GM19023 (cell line): ENCODE results near the gene RBBP9.
"Not testable (repeated sequence)": the region's sequence is repeated elsewhere in the genome, so short reads cannot be mapped to it uniquely, and the experiment has no call there.

Experiments used
- ATAC-seq: cut with Tn5 transposase; IDR thresholded peaks from one replicate; pipeline ENCODE4 v1.9.1; 2021; ENCODE audit warnings: mild to moderate bottlenecking, moderate library complexity; ENCODE audit not compliant: unreplicated experiment

RBBP9 gene

GRCh38 chr20:18506744-18507143 is 9.7 kb upstream of the RBBP9 start:
- ATAC-seq, result no peak

- ATAC-seq, result no peak
These were observed 7.5 kb upstream of the RBBP9 start for GRCh38 chr20:18504479-18505060.

DNA sequence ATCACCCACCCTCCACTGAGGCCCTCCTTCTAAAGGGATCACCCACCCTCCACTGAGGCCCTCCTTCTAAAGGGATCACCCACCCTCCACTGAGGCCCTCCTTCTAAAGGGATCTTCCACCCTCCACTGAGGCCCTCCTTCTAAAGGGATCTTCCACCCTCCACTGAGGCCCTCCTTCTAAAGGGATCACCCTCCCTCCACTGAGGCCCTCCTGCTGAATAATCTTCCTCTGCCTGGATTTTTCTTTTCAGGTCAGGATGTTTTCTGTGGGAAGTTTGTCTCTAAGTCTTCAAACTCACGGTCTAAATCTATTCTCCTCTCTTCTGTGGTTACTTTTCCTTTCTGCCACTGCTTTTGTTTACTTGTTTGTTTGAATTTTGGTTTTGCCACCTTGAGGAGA is 4.6 kb upstream of the RBBP9 start:
- not testable (repeated sequence) for ATAC-seq

GRCh38 chr20:18497603-18498002 is 578 bp upstream of the RBBP9 start:
- no peak for ATAC-seq

GRCh38 chr20:18496042-18496441 is 983 bp downstream of the RBBP9 start:
- ATAC-seq, result no peak

GRCh38 chr20:18488301-18488700 is 8.7 kb downstream of the RBBP9 start:
- ATAC-seq, result no peak

DNA sequence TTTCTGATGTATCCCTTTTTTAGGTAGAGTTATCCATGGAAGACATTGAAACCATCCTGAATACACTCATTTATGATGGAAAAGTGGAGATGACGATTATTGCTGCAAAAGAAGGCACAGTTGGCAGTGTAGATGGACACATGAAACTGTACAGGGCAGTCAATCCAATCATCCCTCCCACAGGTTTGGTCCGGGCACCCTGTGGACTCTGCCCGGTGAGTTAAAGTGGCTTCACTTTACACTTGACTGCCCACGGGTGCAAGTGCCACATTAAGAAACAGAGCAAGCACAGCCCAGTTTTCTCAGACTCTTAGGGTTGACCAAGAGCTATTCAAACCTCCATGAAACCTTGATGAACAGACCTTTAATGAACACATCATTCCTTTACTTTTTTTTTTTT is 15.4 kb downstream of the RBBP9 start:
- no peak for ATAC-seq

DNA sequence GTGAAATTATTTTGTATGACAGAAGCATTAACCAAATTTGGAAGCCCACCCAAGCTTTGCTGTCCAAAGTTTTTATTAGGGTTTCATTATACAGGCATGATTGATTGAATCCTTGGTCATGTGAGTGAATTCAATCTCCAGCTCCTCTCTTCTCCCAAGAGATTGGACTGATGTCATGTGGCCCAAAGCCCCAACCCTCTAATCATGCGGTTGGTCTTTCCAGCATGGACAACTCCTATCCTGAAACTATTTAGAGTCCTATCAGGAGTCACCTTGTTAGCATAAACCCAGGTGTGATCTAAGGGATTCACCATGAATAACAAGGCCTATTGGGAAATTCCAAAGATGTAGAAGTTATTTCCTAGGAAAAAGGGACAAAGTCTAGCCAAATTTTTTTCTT is 19.2 kb downstream of the RBBP9 start:
- no peak for ATAC-seq

DNA sequence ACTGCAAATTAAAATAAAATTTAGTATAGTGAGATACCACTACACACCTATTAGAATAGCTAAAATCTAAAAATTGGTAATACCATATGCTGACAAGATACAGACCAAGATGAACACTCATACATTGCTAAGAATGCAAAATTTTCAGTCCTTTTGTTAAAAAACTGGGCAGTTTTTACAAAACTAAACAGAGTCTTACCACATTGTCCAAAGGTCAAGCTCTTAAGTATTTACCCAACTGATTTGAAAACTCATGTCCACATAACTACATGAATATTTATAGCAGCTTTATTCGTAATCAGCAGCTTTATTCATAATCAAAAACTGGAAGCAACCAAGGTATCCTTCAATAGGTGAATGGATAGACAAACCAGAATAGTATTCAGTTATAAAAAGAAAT is 19.8 kb downstream of the RBBP9 start:
- ATAC-seq, result no peak

DNA sequence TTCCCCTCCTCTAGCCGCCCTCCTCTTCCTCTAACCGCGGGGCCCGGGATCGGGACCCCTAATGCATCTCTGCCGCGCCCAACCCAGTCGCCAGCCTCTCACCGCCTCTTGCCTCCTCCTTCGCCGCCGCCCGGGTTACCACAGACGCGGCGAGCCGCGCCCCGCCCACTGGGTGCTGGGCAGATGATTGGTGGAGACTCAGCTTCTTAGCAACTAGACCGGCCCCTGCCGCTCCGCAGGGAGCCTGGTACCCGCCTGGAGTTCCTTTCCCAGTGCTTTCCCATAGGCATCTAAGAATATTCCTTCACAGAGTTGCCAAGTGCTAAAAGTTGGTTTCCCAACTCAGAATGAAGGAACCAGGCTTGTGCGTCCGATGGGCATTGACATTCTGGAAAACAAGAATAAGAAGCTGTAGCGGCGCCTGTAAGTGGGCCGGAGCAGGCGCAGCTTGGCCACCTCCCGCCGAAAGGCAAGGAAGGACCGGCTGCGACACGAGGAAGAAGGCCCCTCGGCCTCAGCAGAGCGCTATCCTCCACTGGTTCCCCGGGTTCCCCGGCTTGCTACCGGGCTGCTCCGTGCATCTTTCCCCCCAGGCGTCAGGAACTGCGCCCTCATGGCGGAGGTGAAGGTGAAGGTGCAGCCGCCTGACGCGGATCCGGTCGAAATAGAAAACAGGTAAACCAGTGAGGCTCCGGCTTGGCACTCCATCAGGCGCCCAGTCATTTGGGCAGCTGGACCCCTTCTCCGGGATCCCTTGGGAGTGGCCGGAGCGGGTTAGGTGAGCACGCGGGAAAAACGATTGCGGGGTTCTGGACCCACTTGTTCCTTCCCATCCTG is 29.9 kb downstream of the RBBP9 start, which contains the start of the genes DZANK1 and POLR3F:
TSS of gene DZANK1 (minus strand) at position 137 of the 837 bp plus-strand sequence. CDS start 1,672 bp downstream, outside the sequence.
TSS of gene POLR3F (plus strand) at position 497 of the 837 bp plus-strand sequence. CDS start at position 614, 117 bp downstream.
- ATAC-seq, result peak; percentile 99

DNA sequence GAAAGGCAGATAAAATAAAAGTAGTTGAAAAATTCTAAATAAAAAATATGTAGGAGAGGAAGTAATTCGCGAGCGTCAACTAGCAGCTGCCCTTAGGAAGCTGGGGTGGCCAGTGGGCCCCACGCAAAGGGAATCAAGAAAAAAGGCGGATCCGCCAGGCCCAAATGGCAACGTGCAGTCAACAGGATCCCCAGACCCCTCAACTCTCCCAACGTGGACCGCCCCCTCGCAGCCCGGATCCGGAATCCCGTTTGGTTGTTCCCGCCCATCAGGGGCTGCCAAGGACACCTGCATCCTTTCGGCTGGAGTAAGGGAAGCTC is 30.5 kb downstream of the RBBP9 start:
- ATAC-seq, result peak; percentile 46

- no peak for ATAC-seq
These were observed 31.4 kb downstream of the RBBP9 start for GRCh38 chr20:18465536-18466200.

- ATAC-seq, result no peak
These were observed 40.4 kb downstream of the RBBP9 start for GRCh38 chr20:18456600-18456999.

GRCh38 chr20:18443886-18444285 is 53.1 kb downstream of the RBBP9 start:
- no peak for ATAC-seq

- no peak for ATAC-seq
These were observed 56.6 kb downstream of the RBBP9 start for GRCh38 chr20:18440403-18440802.

GRCh38 chr20:18436847-18437246 is 60.2 kb downstream of the RBBP9 start:
- ATAC-seq, result no peak
